Stimulated activated CD4-positive, alpha-beta T cell treated with anti-CD3 and anti-CD28 coated beads, Interleukin-1b, Interleukin-23, amount 100 ng/mL, for 48 hours (primary cell): Measurements from ENCODE around the gene FREM2.
A peak's percentile ranks its signal among the peaks of the same experiment; 100 is the strongest.

Source experiments
- DNase-seq: peaks from one replicate; pipeline ENCODE4 v3.0.0-alpha.2; 2020

The FREM2 gene

GRCh38 chr13:38763446-38764381, 76.8 kb downstream of the FREM2 start:
- DNase-seq = no peak

- no peak for DNase-seq
Measured at GRCh38 chr13:38766799-38767198, 79.9 kb downstream of the FREM2 start.

GRCh38 chr13:38767506-38768265, 80.8 kb downstream of the FREM2 start:
- no peak for DNase-seq

GRCh38 chr13:38769526-38769925, 82.6 kb downstream of the FREM2 start:
- no peak for DNase-seq

GRCh38 chr13:38775085-38775484, 88.2 kb downstream of the FREM2 start:
- DNase-seq = no peak

- no peak for DNase-seq
Measured at GRCh38 chr13:38777347-38778119, 90.7 kb downstream of the FREM2 start.

- DNase-seq = no peak
Measured at GRCh38 chr13:38781539-38781938, 94.7 kb downstream of the FREM2 start.

GRCh38 chr13:38784036-38784880, 97.4 kb downstream of the FREM2 start:
- no peak for DNase-seq

- no peak for DNase-seq
Measured at GRCh38 chr13:38785042-38785441, 98.2 kb downstream of the FREM2 start.

GRCh38 chr13:38785490-38785889, 98.6 kb downstream of the FREM2 start:
- DNase-seq = no peak

GRCh38 chr13:38787550-38787949, 100.7 kb downstream of the FREM2 start:
- DNase-seq = no peak

GRCh38 chr13:38796890-38797289, 110.0 kb downstream of the FREM2 start:
- no peak for DNase-seq

GRCh38 chr13:38803531-38803930, 116.7 kb downstream of the FREM2 start:
- DNase-seq = no peak

GRCh38 chr13:38804061-38804460, 117.2 kb downstream of the FREM2 start:
- no peak for DNase-seq

- no peak for DNase-seq
Measured at GRCh38 chr13:38804536-38804935, 117.7 kb downstream of the FREM2 start.

GRCh38 chr13:38814331-38814730, 127.5 kb downstream of the FREM2 start:
- no peak for DNase-seq

GRCh38 chr13:38819053-38819452, 132.2 kb downstream of the FREM2 start:
- DNase-seq = no peak

GRCh38 chr13:38819596-38819995, 132.7 kb downstream of the FREM2 start:
- no peak for DNase-seq

- DNase-seq = no peak
Measured at GRCh38 chr13:38821770-38822551, 135.1 kb downstream of the FREM2 start.

GRCh38 chr13:38824342-38824741, 137.5 kb downstream of the FREM2 start:
- DNase-seq = peak; percentile 7

- no peak for DNase-seq
Measured at GRCh38 chr13:38826182-38826813, 139.4 kb downstream of the FREM2 start.
